ENCODE results near the gene VAC14. TPM values are rescaled to one million over a fixed set of nuclear protein-coding genes. Genes with fewer than 3 reads are reported as not detected.

The VAC14 gene
- total RNA-seq, 4 donors from 2014 or later = 44.0 to 106 (median 64.5) TPM

DNA sequence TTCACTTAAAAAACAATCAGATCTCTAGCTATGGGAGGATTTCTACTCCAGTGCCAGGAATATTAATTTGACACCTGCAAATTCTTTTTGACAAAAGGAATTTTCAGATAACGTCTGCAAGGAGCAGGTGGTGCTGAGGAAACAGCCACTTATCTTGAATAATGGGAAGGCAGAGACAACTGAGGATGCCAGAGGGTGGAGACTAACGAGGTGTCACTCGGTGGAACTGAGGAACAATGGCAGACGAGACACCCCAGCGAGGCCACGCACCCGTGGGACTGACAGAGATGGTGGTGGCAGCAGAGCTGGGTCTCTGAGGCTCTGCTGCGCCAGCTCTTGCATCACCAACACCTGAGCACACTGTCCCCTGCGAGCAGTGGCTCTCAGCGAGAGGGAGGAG, 42.2 kb downstream of the VAC14 start:
- H3K27ac ChIP-seq = no peak overlapping the region
- H3K4me1 ChIP-seq = peaks cover 0 to 10% (median 0%) of the 10 kb centered on the region in 4 donors
- no peaks in the 10 kb centered on the region for H3K9me3 ChIP-seq
- H3K4me3 ChIP-seq = no peak overlapping the region
- H3K36me3 ChIP-seq = peaks cover 0 to 61% (median 0%) of the 10 kb centered on the region in 3 donors
- no peak for DNase-seq
- no peaks in the 10 kb centered on the region for H3K27me3 ChIP-seq
- TF ChIP-seq, protein P1, sequence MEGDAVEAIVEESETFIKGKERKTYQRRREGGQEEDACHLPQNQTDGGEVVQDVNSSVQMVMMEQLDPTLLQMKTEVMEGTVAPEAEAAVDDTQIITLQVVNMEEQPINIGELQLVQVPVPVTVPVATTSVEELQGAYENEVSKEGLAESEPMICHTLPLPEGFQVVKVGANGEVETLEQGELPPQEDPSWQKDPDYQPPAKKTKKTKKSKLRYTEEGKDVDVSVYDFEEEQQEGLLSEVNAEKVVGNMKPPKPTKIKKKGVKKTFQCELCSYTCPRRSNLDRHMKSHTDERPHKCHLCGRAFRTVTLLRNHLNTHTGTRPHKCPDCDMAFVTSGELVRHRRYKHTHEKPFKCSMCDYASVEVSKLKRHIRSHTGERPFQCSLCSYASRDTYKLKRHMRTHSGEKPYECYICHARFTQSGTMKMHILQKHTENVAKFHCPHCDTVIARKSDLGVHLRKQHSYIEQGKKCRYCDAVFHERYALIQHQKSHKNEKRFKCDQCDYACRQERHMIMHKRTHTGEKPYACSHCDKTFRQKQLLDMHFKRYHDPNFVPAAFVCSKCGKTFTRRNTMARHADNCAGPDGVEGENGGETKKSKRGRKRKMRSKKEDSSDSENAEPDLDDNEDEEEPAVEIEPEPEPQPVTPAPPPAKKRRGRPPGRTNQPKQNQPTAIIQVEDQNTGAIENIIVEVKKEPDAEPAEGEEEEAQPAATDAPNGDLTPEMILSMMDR (IDR thresholded peaks at IDR 0.05) = no peak
- TF ChIP-seq POLR2A (IDR thresholded peaks at IDR 0.05) = no peak

DNA sequence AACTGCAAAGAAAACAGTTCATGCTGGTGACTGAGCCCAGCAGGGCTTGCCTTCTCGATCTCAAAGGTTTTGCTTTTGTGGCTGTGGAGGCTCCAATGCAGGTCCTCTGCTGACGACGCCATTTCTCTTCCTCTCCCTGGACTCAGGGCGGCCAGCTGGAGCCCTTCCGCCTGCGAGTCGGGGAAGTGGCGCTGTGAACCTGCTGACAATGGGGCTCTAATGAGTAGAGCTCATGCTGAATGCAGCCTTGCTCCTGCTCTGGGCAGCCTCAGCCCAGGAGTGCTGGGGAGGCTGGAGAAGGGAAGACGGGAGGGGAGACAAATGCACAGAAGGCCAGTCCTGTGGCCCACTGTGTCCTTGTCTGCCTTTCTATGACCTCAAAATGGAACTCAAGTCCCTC, 43.8 kb downstream of the VAC14 start:
- no peak overlapping the region for H3K27ac ChIP-seq
- H3K27me3 ChIP-seq = no peaks in the 10 kb centered on the region
- no peak for TF ChIP-seq POLR2A (IDR thresholded peaks at IDR 0.05)
- TF ChIP-seq, protein P1 (IDR thresholded peaks at IDR 0.05) = no peak
- H3K9me3 ChIP-seq = no peaks in the 10 kb centered on the region
- DNase-seq = no peak
- peaks cover 0 to 46% (median 0%) of the 10 kb centered on the region in 3 donors for H3K36me3 ChIP-seq
- no peak overlapping the region for H3K4me3 ChIP-seq
- peaks cover 0 to 15% (median 0%) of the 10 kb centered on the region in 4 donors for H3K4me1 ChIP-seq

DNA sequence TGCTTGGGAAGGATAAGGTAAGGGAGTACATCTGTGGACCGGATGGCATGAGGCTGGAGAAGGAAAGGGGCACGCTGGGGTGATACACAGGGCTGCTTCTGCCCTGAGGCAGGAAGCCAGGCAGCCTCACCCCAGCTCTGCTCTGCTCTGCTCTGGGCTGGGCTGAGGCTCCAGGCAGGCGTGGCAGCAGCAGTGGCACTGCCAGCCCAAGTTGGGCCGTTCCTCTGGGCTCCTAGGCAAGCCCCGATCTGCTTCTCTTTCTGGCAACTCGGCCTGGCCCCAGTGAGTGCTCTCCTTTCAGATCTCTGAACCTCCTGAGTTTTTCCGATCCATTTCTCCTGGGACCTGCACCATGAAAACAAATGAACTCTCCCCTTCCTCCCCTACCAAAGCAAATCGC, 44.9 kb downstream of the VAC14 start:
- Histone ChIP-seq H3K27me3 (no peaks in the 10 kb centered on the region), H3K9me3 (no peaks in the 10 kb centered on the region), H3K36me3 (peaks cover 0 to 35% (median 0%) of the 10 kb centered on the region in 3 donors), H3K27ac (no peak overlapping the region), H3K4me1 (peaks cover 0 to 27% (median 0%) of the 10 kb centered on the region in 4 donors), H3K4me3 (no peak overlapping the region)
- TF ChIP-seq POLR2A (IDR thresholded peaks at IDR 0.05) = no peak
- TF ChIP-seq, protein P1 (IDR thresholded peaks at IDR 0.05) = no peak
- no peak for DNase-seq

DNA sequence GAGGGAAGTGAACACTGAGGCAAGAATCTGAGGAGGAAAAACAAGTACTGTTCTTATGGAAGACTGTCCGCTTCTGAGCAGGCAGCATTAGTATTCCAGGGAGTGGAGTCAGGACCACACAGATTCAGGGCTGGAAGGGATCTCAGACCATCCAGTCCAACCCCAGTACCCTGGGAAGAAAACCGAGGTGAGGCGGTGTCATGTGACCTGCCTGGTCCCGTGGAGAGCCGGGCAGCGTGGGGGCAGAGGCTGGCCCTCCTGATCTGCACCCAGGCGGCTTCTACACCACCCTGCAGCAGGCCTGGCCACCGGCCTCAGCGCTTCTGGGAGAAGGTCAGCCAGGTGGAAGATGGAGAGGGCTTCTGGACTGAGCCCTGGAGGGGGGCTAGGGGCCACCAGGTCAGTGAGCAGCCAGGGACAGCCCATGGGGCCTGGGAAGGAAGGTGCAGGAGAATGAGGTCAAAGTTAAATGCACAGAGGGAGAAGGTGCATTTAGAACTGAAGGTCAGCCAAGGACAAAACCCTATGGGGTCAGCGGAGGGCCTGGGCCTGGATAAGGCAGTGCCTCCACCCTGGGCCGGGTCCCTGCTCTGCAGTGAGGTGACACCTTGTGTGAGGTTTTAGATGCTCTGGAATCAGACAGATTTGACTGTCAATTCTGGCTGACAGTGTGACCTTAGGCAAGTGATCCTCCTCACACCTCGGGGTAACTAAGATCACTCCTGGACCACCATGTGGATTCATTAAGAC, 45.9 kb downstream of the VAC14 start:
- Histone ChIP-seq H3K36me3 (peaks cover 0 to 35% (median 0%) of the 10 kb centered on the region in 3 donors), H3K4me1 (peaks cover 0 to 22% (median 0%) of the 10 kb centered on the region in 4 donors), H3K4me3 (no peak overlapping the region), H3K27me3 (no peaks in the 10 kb centered on the region), H3K27ac (no peak overlapping the region), H3K9me3 (no peaks in the 10 kb centered on the region)
- TF ChIP-seq, protein P1 (IDR thresholded peaks at IDR 0.05) = no peak
- TF ChIP-seq POLR2A (IDR thresholded peaks at IDR 0.05) = no peak
- DNase-seq = no peak

DNA sequence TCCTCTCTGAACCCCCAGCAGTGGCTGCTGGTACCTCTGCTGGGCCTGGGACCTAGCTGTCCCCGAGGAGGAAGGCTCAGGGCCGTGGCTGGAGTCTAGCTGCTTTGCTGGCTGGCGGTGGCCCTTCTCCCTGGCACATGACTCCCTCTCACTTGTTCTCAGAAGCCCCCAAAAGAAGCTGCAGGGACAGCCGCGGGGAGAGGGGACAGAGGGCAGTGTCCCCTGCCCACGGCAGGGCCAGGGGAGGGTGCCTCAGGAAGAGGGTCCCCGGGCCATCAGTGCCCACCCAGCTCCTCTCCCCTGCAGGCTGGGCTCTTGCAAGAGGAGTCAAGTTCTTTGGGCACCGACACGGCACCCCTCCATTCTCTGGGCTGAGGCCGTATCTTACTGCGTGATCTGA, 46.6 kb downstream of the VAC14 start:
- Histone ChIP-seq H3K27me3 (no peaks in the 10 kb centered on the region), H3K36me3 (peaks cover 0 to 35% (median 0%) of the 10 kb centered on the region in 3 donors), H3K4me1 (peaks cover 0 to 24% (median 0%) of the 10 kb centered on the region in 4 donors), H3K27ac (no peak overlapping the region), H3K4me3 (no peak overlapping the region), H3K9me3 (no peaks in the 10 kb centered on the region)
- no peak for DNase-seq
- TF ChIP-seq, protein P1 (IDR thresholded peaks at IDR 0.05) = no peak
- peak in 1 of 2 donors; percentile 4 for TF ChIP-seq POLR2A (IDR thresholded peaks at IDR 0.05)

Data from Peyer's patch (tissue), 4 donors.